HG03039 (cell line): ENCODE data around the gene TPM2.

Source experiments
- ATAC-seq: cut with Tn5 transposase; IDR thresholded peaks from one replicate; pipeline ENCODE4 v1.9.1; 2021; ENCODE audit warnings: mild to moderate bottlenecking, moderate library complexity; ENCODE audit not compliant: unreplicated experiment

TPM2 gene

GRCh38 chr9:35636135-35636876 is 53.4 kb downstream of the TPM2 start:
- ATAC-seq, result no peak

DNA sequence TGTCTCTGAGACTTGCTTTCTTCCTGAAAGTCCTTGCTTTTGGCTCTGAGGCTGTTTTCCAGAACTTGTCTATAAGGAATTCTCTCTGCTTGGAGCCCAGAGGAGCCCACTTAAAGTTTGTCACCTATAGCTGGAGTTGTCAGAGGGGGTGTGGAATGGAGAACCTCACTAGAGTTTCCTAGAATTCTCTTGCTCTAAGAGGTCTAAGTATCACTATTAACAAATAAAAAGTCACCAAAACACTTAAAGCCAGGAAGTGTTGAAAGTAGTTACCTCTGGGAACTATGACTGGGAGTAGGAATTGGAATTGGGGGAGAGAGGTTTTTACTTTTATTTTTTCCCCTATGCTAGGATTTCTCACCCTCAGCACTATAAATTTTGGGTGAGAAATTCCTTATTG is 54.0 kb downstream of the TPM2 start:
- ATAC-seq, result no peak
